ENCODE measurements around the gene FES.
"Not testable (repeated sequence)": the region's sequence is repeated elsewhere in the genome, so short reads cannot be mapped to it uniquely, and the experiment has no call there.

Gene FES

DNA sequence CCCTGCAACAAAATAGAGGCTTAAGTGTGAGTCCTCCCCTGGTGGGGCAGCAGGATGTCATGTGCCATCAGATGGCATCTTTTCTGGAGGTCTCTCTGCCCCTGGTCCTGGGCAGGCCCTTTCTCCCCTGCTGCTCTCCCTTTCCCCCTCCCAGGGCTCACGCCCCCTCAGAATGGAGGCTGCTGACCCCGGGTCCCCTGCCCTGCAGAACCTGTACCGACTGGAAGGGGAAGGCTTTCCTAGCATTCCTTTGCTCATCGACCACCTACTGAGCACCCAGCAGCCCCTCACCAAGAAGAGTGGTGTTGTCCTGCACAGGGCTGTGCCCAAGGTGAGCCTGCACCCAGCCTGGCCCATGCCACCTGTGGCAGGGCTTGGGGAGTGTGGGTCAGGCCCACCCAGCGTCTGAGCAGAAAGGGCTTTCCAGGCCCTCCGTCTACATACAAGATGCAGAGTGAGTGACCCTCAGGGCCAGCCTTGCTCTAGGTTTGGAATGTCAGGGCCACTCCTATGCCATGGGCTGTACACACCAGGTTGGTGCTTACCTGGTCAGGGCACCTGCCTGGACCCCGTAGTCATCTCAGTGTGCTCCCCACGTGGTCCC is 7.1 kb downstream of the FES start:
- no peak for DNase-seq (ENCODE audit: low read depth in 2 of 2)

GRCh38 chr15:90892023-90892422 is 7.7 kb downstream of the FES start:
- DNase-seq (ENCODE audit: low read depth in 2 of 2) = no peak

- DNase-seq (ENCODE audit: low read depth in 2 of 2) = no peak
These were observed 8.3 kb downstream of the FES start for GRCh38 chr15:90892498-90893174.

DNA sequence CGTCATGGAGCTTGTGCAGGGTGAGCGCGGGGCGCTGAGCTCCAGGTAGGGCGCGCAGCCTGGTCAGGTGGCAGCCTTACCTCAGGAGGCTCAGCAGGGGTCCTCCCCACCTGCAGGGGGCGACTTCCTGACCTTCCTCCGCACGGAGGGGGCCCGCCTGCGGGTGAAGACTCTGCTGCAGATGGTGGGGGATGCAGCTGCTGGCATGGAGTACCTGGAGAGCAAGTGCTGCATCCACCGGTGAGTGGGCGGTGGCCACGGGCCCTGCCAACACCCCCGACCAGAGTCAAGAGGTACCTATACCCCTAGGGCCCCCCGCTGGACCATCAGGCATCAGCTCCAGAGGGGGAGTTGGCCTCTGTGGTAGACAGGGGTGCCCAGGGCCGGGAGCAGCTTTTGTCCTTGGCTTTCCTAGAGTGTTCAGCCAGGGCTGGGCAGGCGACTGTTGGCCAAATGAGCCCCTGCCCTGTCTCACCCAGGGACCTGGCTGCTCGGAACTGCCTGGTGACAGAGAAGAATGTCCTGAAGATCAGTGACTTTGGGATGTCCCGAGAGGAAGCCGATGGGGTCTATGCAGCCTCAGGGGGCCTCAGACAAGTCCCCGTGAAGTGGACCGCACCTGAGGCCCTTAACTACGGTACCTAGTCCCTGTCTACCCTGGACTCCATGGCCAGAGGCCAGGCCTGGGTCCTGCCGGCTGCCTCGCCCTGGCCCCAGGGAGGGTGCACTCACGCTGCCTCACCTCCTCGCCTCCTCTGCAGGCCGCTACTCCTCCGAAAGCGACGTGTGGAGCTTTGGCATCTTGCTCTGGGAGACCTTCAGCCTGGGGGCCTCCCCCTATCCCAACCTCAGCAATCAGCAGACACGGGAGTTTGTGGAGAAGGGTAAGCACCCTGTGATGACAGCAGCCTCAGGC is 9.1 kb downstream of the FES start:
- no peak for DNase-seq (ENCODE audit: low read depth in 2 of 2)

- no peak for DNase-seq (ENCODE audit: low read depth in 2 of 2)
These were observed 11.3 kb downstream of the FES start for GRCh38 chr15:90895571-90896117.

- DNase-seq (ENCODE audit: low read depth in 2 of 2) = not testable (repeated sequence)
These were observed 12.9 kb downstream of the FES start for GRCh38 chr15:90897131-90897655.

DNA sequence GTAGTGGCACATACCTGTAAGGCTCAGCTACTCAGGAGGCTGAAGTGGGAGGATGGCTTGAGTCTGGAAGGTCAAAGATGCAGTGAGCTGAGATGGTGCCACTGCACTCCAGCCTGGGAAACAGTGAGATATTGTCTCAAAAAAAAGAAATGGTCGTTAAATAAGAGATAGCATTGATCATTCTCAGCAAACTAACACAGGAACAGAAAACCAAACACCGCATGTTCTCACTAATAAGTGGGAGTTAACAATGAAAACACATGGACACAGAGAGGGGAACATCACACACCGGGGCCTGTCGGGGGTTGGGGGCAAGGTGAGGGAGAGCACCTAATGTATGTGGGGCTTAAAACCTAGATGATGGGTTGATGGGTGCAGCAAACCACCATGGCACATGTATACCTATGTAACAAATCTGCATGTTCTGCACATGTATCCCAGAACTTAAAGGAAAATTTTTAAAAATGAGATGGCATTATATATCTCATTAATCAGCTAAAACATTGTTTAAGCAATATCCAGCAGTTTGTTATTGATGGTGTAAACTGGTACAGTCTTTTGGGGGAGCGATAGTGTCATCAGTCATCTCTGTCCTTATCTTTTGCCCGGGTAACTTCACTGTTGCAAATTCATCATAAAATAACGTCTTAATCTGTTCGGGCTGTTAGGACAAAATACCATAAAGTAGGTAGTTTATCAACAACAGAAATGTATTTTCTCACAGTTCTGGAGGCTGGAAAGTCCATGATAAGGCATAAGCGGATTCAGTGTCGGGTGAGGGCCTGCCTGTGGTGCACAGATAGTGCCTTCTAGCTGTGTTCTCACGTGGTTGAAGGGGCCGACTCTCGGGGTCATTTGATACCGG is 17.1 kb downstream of the FES start:
- no peak for DNase-seq (ENCODE audit: low read depth in 2 of 2)

DNA sequence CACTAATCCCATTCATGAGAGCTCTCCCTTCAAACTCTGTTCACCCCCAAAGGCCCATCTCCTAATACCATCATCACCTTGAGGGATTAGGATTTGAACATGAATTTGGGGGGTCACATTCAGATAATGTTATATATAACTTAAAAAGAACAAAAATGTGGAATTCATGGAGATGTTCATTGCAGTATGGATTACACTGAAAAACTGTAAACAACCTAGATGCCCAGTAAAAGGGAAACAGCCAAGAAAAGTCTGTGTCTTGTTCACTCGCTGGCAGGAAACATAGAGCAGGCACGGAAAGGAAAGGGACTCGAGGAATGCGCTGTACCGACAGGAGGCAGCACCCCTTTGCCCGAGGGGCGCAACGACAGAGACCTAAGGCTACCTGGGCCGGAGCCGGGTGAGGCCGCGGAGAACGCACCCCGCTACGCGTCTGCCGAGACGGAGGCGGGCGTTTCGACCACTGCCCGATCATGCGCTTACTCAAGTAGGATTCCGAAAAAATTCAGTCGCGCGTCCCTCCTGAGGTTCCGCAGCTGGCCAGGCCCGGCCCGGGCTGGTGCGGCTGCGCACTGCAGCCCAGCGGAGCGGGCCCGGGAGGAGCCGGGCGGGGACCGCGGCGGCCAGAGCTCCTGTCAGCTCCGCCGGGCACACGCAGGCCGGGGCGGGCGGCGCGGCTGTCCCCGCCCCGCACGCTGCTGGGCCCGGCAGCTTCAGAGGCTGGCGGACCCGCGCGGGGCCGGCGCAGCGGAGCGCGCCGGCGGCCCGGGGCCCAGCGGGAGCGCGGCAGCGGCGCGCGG is 17.9 kb downstream of the FES start:
- DNase-seq (ENCODE audit: low read depth in 2 of 2) = peak; percentile 28 to 57

GRCh38 chr15:90902840-90903732 is 18.8 kb downstream of the FES start, which contains the start of gene MAN2A2:
Gene MAN2A2, plus strand, starts transcription at chr15:90903302. Its CDS starts 906 bp downstream, at chr15:90904208.
- DNase-seq (ENCODE audit: low read depth in 2 of 2) = peak; percentile 59 to 76

- no peak for DNase-seq (ENCODE audit: low read depth in 2 of 2)
These were observed 19.6 kb downstream of the FES start for GRCh38 chr15:90903733-90904536.

DNA sequence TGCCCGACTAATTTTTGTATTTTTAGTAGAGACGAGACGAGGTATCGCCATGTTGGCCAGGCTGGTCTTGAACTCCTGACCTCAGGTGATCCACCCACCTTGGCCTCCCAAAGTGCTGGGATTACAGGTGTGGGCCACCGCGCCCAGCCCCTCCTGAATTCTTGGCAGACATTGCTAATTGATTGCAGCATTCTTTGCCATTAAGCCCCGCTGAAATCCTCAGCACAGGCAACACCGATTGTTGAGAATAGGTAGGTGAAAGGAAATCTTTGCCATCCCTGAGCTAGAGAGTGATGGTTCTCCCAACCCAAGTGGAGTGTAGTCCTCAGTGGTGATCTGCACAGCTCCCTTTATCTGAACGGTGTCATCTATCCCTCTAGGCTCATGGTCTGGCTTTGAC is 20.4 kb downstream of the FES start:
- DNase-seq (ENCODE audit: low read depth in 2 of 2) = no peak

GRCh38 chr15:90905306-90906180 is 21.2 kb downstream of the FES start:
- DNase-seq (ENCODE audit: low read depth in 2 of 2) = no peak

DNA sequence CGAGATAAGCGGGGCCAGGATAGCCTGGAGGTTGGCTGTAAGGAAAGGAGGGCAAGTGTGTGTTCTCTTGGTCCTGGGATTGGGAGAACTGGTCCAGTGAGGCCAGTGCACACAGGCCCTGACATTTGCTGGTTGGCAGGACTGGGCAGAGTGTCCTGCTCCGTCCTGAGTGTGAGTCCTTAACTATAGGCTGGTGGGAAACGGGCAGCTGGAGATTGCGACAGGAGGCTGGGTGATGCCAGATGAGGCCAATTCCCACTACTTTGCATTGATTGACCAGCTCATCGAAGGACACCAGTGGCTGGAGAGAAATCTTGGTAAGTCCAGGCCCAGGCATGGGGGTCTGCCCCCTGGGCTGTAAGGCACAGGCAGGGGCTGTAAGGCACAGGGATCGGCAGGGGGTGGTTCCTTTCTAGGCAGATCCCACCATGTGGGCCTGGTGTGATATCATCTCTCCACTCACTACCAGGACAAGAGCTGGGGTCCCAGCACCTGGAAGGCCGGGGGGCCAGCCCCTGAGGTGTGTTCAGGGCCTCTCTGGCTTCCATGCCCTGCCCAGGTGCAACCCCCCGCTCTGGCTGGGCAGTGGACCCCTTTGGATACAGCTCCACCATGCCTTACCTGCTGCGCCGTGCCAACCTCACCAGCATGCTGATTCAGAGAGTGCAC is 22.0 kb downstream of the FES start:
- DNase-seq (ENCODE audit: low read depth in 2 of 2) = no peak

DNA sequence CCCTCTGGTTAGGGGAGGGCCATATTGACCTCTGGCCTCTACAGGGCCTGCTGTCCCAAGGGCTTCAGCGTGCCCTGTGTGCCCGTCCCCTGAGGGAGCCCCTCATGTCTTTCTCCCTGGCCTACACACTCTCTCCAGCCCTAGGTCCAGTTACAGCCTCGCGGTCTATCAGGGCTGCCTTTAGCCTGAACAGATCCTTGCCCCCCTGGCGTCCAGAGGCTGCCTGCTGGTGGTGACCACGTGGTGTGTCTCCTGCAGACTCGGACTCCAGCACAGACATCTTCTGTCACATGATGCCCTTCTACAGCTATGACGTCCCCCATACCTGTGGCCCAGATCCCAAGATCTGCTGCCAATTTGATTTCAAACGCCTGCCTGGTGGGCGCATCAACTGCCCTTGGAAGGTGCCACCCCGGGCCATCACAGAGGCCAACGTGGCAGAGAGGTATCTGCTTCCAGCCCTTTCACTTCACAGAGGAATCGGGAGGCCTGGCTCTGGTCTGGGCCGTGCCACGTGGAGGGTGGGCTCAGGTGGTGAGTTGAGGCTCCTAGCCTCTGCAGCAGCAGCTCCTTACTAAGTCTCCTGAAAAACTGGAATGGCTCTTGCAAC is 22.9 kb downstream of the FES start:
- no peak for DNase-seq (ENCODE audit: low read depth in 2 of 2)

- no peak for DNase-seq (ENCODE audit: low read depth in 2 of 2)
These were observed 23.7 kb downstream of the FES start for GRCh38 chr15:90907838-90908507.

- not testable (repeated sequence) for DNase-seq (ENCODE audit: low read depth in 2 of 2)
These were observed 25.1 kb downstream of the FES start for GRCh38 chr15:90909449-90909848.
